Sigmoid colon (tissue), 4 donors: ENCODE results near the gene BCL10.

Source experiments
- EP300 ChIP-seq, 4 donors: sonication (generic); formaldehyde crosslinking; IDR thresholded peaks; one replicate each; pipeline ENCODE4 v1.6.1; 2017; ENCODE audit warnings: antibody characterized with exemption in 4 of 4
- POLR2AphosphoS5 ChIP-seq, 4 donors: sonication (generic); formaldehyde crosslinking; IDR thresholded peaks; one replicate each; pipeline ENCODE4 v1.6.1; 2017; ENCODE audit warnings: antibody characterized with exemption in 4 of 4
- TF ChIP-seq, protein P1 (sequence below), 4 experiments: fragments of 450-650 bp in 3 of 4; fragments of 200-600 bp in 1 of 4; IDR thresholded peaks; one replicate each; pipeline ENCODE4 v1.5.1; 2016 to 2019; ENCODE audit warnings: antibody characterized with exemption in 4 of 4, mild to moderate bottlenecking in 3 of 4, moderate library complexity in 2 of 4

DNA sequence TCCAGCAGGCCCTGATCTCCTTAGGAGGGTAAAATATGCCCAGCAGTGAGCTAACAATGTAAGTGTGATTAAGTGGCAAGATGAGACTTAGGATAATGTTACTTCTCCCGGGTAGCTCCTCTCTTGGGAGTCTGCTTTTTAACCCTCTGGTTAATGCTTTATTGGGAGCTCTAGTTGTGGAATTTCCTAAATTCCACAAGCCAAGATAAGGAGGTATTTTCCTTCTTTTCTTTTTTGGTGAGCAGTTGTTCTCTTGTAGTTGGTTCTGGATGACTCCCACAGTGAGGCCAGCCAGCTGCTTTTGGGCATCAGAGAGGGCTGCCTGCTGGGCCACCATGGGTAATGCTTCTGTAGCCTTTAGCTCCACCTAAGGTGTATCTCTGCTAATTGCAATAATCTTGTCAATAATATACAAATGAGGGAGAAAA lies 36.2 kb downstream of the BCL10 start:
- TF ChIP-seq, protein P1, sequence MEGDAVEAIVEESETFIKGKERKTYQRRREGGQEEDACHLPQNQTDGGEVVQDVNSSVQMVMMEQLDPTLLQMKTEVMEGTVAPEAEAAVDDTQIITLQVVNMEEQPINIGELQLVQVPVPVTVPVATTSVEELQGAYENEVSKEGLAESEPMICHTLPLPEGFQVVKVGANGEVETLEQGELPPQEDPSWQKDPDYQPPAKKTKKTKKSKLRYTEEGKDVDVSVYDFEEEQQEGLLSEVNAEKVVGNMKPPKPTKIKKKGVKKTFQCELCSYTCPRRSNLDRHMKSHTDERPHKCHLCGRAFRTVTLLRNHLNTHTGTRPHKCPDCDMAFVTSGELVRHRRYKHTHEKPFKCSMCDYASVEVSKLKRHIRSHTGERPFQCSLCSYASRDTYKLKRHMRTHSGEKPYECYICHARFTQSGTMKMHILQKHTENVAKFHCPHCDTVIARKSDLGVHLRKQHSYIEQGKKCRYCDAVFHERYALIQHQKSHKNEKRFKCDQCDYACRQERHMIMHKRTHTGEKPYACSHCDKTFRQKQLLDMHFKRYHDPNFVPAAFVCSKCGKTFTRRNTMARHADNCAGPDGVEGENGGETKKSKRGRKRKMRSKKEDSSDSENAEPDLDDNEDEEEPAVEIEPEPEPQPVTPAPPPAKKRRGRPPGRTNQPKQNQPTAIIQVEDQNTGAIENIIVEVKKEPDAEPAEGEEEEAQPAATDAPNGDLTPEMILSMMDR (IDR thresholded peaks at IDR 0.05), result peak in 1 of 4 experiments; percentile 10
- TF ChIP-seq POLR2AphosphoS5 (IDR thresholded peaks at IDR 0.05) (no peak), EP300 (IDR thresholded peaks at IDR 0.05) (no peak)
